AG04449 (cell line): ENCODE results near the gene TMEM181.

Experiments used
- CTCF ChIA-PET: fragments of 350-600 bp; formaldehyde crosslinking; extraction: SDS; loops from one replicate; lab custom pipeline; 2021; ENCODE audit warnings: antibody characterized with exemption; lab: Yijun Ruan, JAX
- POLR2A ChIA-PET: fragments of 400-600, 350-600 bp; formaldehyde crosslinking; extraction: SDS; loops from one replicate; lab custom pipeline; 2020; ENCODE audit warnings: antibody characterized with exemption, inconsistent platforms; lab: Yijun Ruan, JAX
- DNase-seq: peaks from one replicate; pipeline ENCODE4 v3.0.0-alpha.2; 2010; ENCODE audit warnings: low read depth, low spot score
- H3K4me3 ChIP-seq: 2 replicates; pipeline ENCODE4 v1.5.1; 2011; ENCODE audit warnings: low read depth, mild to moderate bottlenecking, control low read depth, low read length
- CTCF ChIP-seq: IDR thresholded peaks from one replicate; pipeline ENCODE4 v1.5.1; 2011; ENCODE audit warnings: mild to moderate bottlenecking, moderate library complexity, low read length, control low read depth, inconsistent platforms; ENCODE audit not compliant: insufficient read depth; ENCODE audit errors: missing control alignments

The TMEM181 gene

GRCh38 chr6:158531566-158531965 lies 28.3 kb upstream of the TMEM181 start:
- ChIA-PET CTCF (no interaction called here), POLR2A (no interaction called here)
- no peak for DNase-seq
- TF ChIP-seq CTCF = no peak
- H3K4me3 ChIP-seq = no peak overlapping the region

GRCh38 chr6:158531970-158532369 lies 27.9 kb upstream of the TMEM181 start:
- CTCF ChIA-PET = no interaction called here
- DNase-seq = no peak

GRCh38 chr6:158536084-158536890 lies 23.6 kb upstream of the TMEM181 start:
- ChIA-PET POLR2A (no interaction called here), CTCF (no interaction called here)
- DNase-seq = no peak
- peak overlapping the region; percentile 53 for H3K4me3 ChIP-seq
- no peak for TF ChIP-seq CTCF

More at GRCh38 chr6:158531970-158532369, 27.9 kb upstream of the TMEM181 start:
- no peak for TF ChIP-seq CTCF
- POLR2A ChIA-PET = no interaction called here
- H3K4me3 ChIP-seq = no peak overlapping the region

GRCh38 chr6:158536891-158537798 lies 22.7 kb upstream of the TMEM181 start:
- ChIA-PET POLR2A (no interaction called here), CTCF (interaction anchor here (0.9 kb wide), 1 partner anchor 323 kb away, joined by 3 read pairs; no protein-coding TSS in a partner anchor)
- DNase-seq = no peak
- TF ChIP-seq CTCF = no peak
- peak overlapping the region; percentile 53 for H3K4me3 ChIP-seq

- TF ChIP-seq CTCF = no peak
- ChIA-PET POLR2A (no interaction called here), CTCF (interaction anchor here (1.4 to 1.5 kb wide), 2 partner anchors 13 to 21 kb away, joined by 3 read pairs; partner anchors contain the start of gene TMEM181)
- no peak for DNase-seq
- H3K4me3 ChIP-seq = no peak overlapping the region
Measured at GRCh38 chr6:158538741-158539140, 21.1 kb upstream of the TMEM181 start.
